HepG2 (cell line): Measurements from ENCODE around the gene JMJD1C. TPM values are rescaled to one million over a fixed set of nuclear protein-coding genes. Genes with fewer than 3 reads are reported as not detected.

Experiments used
- JUND ChIP-seq: sonication (generic); formaldehyde crosslinking; IDR thresholded peaks from 2 replicates; pipeline ENCODE4 v1.8.0; 2022; ENCODE audit warnings: mild to moderate bottlenecking, missing genetic modification reagents
- RFXAP ChIP-seq: sonication (generic); formaldehyde crosslinking; IDR thresholded peaks from 2 replicates; pipeline ENCODE4 v1.4.0; 2020; ENCODE audit warnings: missing genetic modification reagents, borderline replicate concordance
- TAF1 ChIP-seq: sonication (generic); formaldehyde crosslinking; IDR thresholded peaks from 2 replicates; pipeline ENCODE4 v1.4.0; 2020; ENCODE audit warnings: missing genetic modification reagents
- TEAD3 ChIP-seq: optimal IDR thresholded peaks from 2 replicates; pipeline ENCODE3; 2016; ENCODE audit warnings: borderline replicate concordance
- ZNF350 ChIP-seq: sonication (generic); formaldehyde crosslinking; IDR thresholded peaks from 2 replicates; pipeline ENCODE4 v1.4.0; 2020; ENCODE audit warnings: mild to moderate bottlenecking, low read depth, missing genetic modification reagents, borderline replicate concordance
- ZNF619 ChIP-seq: sonication (generic); formaldehyde crosslinking; IDR thresholded peaks from 2 replicates; pipeline ENCODE4 v1.4.0; 2020; ENCODE audit warnings: mild to moderate bottlenecking, missing genetic modification reagents
- polyA plus RNA-seq, 8 experiments: library from polyadenylated mRNA; depleted of rRNA in 3 of 8; stranded (reverse) in 7 of 8; unstranded in 1 of 8; fragments of >200 nt; fragmentation: Illumina TruSeq in 4 of 8; extraction: Trizol in 4 of 8; gene quantifications; 2 replicates each; pipeline versions ENCODE4 v1.2.1 to v1.2.3, GENCODE V29; 2011 to 2016; ENCODE audit warnings: low read depth in 4 of 8, missing spikeins in 1 of 8, mixed read lengths in 1 of 8; ENCODE audit not compliant: insufficient read depth in 1 of 8
- total RNA-seq, 5 experiments: library from RNA; depleted of rRNA; stranded (reverse); fragments of >200 nt; fragmentation: Illumina TruSeq; extraction: Trizol; gene quantifications; 2 replicates each; pipeline ENCODE4 v1.2.3, GENCODE V29; 2016; ENCODE audit warnings: low read depth in 1 of 5
- TF ChIP-seq, protein P1 (sequence below): sonication (generic); formaldehyde crosslinking; IDR thresholded peaks from 2 replicates; pipeline ENCODE4 v1.4.0; 2020; ENCODE audit warnings: mild to moderate bottlenecking, missing genetic modification reagents
- TF ChIP-seq, protein P2 (sequence below): IDR thresholded peaks from 2 replicates; pipeline ENCODE4 v1.6.1; 2016; ENCODE audit warnings: low read depth, missing genetic modification reagents, missing compliant biosample characterization
- TF ChIP-seq, protein P3 (sequence below): sonication (generic); formaldehyde crosslinking; IDR thresholded peaks from 2 replicates; pipeline ENCODE4 v1.4.0; 2020; ENCODE audit warnings: missing genetic modification reagents

JMJD1C gene
- total and polyA plus RNA-seq, 2 of the 13 experiments (the other 11 are each of a cell fraction or from before 2014, with no cell fraction given) = 42.3 to 42.7 TPM

DNA sequence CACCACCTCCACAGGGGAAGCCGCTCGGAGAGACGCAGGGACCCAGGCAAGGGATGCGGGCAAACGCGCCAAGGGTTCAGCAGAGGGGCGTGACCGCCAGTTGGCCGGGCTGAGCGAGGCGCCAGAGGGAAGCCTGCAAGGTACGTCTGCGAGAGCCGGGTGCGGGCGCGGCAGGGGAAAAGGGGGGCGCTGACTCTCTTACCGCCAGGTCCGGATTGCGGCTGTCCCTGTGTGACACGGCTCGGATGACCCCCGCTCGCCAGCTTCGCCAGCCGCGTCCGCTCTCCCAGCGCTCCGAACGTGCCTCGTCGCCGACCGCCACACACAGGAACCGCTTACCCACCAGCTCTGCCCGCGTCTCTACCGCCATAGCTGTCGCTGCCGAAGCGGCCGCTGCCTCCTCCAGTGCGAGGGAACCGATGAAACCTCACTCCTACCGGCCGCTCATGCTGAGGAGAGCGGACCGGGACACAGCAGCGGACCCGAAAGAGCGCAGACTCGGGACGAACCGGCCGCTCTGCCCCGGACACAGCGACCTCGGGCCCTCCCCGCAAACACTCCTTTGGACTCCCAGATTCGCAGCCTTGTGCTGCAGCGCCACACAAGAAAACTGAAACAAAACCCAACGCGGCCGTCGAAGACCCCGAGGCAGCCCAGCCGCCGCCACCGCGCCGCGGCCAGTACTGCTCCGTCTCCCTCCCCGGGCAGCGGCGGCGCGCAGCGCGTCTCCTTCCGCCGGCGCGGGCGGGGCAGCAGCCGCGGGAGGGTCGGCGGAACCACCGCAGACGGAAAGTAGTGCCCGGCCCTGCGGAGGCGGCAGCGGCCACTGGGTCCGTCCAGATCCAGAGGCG, at the start of gene JMJD1C (continued):
- no peak for TF ChIP-seq JUND (CRISPR knock-in tag)
- TF ChIP-seq, protein P1, sequence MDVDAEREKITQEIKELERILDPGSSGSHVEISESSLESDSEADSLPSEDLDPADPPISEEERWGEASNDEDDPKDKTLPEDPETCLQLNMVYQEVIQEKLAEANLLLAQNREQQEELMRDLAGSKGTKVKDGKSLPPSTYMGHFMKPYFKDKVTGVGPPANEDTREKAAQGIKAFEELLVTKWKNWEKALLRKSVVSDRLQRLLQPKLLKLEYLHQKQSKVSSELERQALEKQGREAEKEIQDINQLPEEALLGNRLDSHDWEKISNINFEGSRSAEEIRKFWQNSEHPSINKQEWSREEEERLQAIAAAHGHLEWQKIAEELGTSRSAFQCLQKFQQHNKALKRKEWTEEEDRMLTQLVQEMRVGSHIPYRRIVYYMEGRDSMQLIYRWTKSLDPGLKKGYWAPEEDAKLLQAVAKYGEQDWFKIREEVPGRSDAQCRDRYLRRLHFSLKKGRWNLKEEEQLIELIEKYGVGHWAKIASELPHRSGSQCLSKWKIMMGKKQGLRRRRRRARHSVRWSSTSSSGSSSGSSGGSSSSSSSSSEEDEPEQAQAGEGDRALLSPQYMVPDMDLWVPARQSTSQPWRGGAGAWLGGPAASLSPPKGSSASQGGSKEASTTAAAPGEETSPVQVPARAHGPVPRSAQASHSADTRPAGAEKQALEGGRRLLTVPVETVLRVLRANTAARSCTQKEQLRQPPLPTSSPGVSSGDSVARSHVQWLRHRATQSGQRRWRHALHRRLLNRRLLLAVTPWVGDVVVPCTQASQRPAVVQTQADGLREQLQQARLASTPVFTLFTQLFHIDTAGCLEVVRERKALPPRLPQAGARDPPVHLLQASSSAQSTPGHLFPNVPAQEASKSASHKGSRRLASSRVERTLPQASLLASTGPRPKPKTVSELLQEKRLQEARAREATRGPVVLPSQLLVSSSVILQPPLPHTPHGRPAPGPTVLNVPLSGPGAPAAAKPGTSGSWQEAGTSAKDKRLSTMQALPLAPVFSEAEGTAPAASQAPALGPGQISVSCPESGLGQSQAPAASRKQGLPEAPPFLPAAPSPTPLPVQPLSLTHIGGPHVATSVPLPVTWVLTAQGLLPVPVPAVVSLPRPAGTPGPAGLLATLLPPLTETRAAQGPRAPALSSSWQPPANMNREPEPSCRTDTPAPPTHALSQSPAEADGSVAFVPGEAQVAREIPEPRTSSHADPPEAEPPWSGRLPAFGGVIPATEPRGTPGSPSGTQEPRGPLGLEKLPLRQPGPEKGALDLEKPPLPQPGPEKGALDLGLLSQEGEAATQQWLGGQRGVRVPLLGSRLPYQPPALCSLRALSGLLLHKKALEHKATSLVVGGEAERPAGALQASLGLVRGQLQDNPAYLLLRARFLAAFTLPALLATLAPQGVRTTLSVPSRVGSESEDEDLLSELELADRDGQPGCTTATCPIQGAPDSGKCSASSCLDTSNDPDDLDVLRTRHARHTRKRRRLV = peak; percentile 84; the same call in 1 of the 2 replicates
- TF ChIP-seq ZNF619 (CRISPR knock-in tag) = no peak
- TF ChIP-seq, protein P2, sequence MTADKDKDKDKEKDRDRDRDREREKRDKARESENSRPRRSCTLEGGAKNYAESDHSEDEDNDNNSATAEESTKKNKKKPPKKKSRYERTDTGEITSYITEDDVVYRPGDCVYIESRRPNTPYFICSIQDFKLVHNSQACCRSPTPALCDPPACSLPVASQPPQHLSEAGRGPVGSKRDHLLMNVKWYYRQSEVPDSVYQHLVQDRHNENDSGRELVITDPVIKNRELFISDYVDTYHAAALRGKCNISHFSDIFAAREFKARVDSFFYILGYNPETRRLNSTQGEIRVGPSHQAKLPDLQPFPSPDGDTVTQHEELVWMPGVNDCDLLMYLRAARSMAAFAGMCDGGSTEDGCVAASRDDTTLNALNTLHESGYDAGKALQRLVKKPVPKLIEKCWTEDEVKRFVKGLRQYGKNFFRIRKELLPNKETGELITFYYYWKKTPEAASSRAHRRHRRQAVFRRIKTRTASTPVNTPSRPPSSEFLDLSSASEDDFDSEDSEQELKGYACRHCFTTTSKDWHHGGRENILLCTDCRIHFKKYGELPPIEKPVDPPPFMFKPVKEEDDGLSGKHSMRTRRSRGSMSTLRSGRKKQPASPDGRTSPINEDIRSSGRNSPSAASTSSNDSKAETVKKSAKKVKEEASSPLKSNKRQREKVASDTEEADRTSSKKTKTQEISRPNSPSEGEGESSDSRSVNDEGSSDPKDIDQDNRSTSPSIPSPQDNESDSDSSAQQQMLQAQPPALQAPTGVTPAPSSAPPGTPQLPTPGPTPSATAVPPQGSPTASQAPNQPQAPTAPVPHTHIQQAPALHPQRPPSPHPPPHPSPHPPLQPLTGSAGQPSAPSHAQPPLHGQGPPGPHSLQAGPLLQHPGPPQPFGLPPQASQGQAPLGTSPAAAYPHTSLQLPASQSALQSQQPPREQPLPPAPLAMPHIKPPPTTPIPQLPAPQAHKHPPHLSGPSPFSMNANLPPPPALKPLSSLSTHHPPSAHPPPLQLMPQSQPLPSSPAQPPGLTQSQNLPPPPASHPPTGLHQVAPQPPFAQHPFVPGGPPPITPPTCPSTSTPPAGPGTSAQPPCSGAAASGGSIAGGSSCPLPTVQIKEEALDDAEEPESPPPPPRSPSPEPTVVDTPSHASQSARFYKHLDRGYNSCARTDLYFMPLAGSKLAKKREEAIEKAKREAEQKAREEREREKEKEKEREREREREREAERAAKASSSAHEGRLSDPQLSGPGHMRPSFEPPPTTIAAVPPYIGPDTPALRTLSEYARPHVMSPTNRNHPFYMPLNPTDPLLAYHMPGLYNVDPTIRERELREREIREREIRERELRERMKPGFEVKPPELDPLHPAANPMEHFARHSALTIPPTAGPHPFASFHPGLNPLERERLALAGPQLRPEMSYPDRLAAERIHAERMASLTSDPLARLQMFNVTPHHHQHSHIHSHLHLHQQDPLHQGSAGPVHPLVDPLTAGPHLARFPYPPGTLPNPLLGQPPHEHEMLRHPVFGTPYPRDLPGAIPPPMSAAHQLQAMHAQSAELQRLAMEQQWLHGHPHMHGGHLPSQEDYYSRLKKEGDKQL (CRISPR knock-in tag) = 0 out of 2 replicates have a peak, but pooled peaks have one; percentile 13
- no peak for TF ChIP-seq RFXAP (CRISPR knock-in tag)
- no peak for TF ChIP-seq TEAD3 (CRISPR knock-in tag)
- TF ChIP-seq ZNF350 (CRISPR knock-in tag) = peak; percentile 72
- TF ChIP-seq, protein P3, sequence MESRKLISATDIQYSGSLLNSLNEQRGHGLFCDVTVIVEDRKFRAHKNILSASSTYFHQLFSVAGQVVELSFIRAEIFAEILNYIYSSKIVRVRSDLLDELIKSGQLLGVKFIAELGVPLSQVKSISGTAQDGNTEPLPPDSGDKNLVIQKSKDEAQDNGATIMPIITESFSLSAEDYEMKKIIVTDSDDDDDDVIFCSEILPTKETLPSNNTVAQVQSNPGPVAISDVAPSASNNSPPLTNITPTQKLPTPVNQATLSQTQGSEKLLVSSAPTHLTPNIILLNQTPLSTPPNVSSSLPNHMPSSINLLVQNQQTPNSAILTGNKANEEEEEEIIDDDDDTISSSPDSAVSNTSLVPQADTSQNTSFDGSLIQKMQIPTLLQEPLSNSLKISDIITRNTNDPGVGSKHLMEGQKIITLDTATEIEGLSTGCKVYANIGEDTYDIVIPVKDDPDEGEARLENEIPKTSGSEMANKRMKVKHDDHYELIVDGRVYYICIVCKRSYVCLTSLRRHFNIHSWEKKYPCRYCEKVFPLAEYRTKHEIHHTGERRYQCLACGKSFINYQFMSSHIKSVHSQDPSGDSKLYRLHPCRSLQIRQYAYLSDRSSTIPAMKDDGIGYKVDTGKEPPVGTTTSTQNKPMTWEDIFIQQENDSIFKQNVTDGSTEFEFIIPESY = no peak; the same call in 1 of the 2 replicates
- peak; percentile 69 for TF ChIP-seq TAF1 (CRISPR knock-in tag)
